AG10803 (cell line): Measurements from ENCODE around the gene RILPL2.
"Not testable (repeated sequence)": the region's sequence is repeated elsewhere in the genome, so short reads cannot be mapped to it uniquely, and the experiment has no call there.

Experiments used
- DNase-seq: peaks from one replicate; pipeline ENCODE4 v3.0.0; 2010; ENCODE audit warnings: low read depth
- H3K4me3 ChIP-seq: 2 replicates; pipeline ENCODE4 v1.5.1; 2011; ENCODE audit warnings: mild to moderate bottlenecking, low read length, control low read depth
- CTCF ChIP-seq: conservative IDR thresholded peaks from 2 replicates; pipeline ENCODE4 v1.5.1; 2011; ENCODE audit warnings: mild to moderate bottlenecking, low read length, control low read depth, inconsistent platforms

RILPL2 gene

GRCh38 chr12:123433615-123434014, 2.9 kb downstream of the RILPL2 start:
- TF ChIP-seq CTCF = no peak
- DNase-seq = no peak
- no peak overlapping the region for H3K4me3 ChIP-seq

GRCh38 chr12:123431951-123432817, 4.3 kb downstream of the RILPL2 start:
- DNase-seq = peak; percentile 35
- peak overlapping the region; percentile 12; the same call in 1 of the 2 replicates for H3K4me3 ChIP-seq

- H3K4me3 ChIP-seq, DNase-seq: not testable (repeated sequence)
Observed at GRCh38 chr12:123429101-123429500, 7.4 kb downstream of the RILPL2 start.

GRCh38 chr12:123428591-123428990, 7.9 kb downstream of the RILPL2 start:
- H3K4me3 ChIP-seq = no peak overlapping the region
- TF ChIP-seq CTCF = no peak
- DNase-seq = no peak

GRCh38 chr12:123427036-123427769, 9.3 kb downstream of the RILPL2 start:
- TF ChIP-seq CTCF = no peak
- DNase-seq = no peak
- H3K4me3 ChIP-seq = no peak overlapping the region

GRCh38 chr12:123421314-123421713, 15.2 kb downstream of the RILPL2 start:
- DNase-seq = no peak
- no peak overlapping the region for H3K4me3 ChIP-seq
- TF ChIP-seq CTCF = no peak

GRCh38 chr12:123410041-123410412, 26.5 kb downstream of the RILPL2 start:
- TF ChIP-seq CTCF = no peak
- no peak for DNase-seq
- no peak overlapping the region for H3K4me3 ChIP-seq

- not testable (repeated sequence) for H3K4me3 ChIP-seq, DNase-seq
Observed at GRCh38 chr12:123409284-123410040, 27.0 kb downstream of the RILPL2 start.

- not testable (repeated sequence) for DNase-seq, H3K4me3 ChIP-seq
Observed at GRCh38 chr12:123408619-123409018, 27.9 kb downstream of the RILPL2 start.

GRCh38 chr12:123407934-123408333, 28.6 kb downstream of the RILPL2 start:
- H3K4me3 ChIP-seq, DNase-seq: not testable (repeated sequence)

GRCh38 chr12:123407269-123407668, 29.2 kb downstream of the RILPL2 start:
- not testable (repeated sequence) for DNase-seq, H3K4me3 ChIP-seq
